MG63 (cell line): ENCODE measurements around the gene FAU. TPM values are rescaled to one million over a fixed set of nuclear protein-coding genes. Genes with fewer than 3 reads are reported as not detected.
"Not testable (repeated sequence)": the region's sequence is repeated elsewhere in the genome, so short reads cannot be mapped to it uniquely, and the experiment has no call there.

Experiments used
- DNase-seq: peaks from one replicate; pipeline ENCODE4 v3.0.0-alpha.2; 2020
- H3K27me3 ChIP-seq: fragments of 250-450 bp; sonication (Bioruptor Pico); 2 replicates; pipeline ENCODE4 v1.5.1; 2020; ENCODE audit warnings: mild to moderate bottlenecking, moderate library complexity
- H3K36me3 ChIP-seq: fragments of 250-450 bp; sonication (Bioruptor Pico); 2 replicates; pipeline ENCODE4 v1.5.1; 2020; ENCODE audit warnings: mild to moderate bottlenecking, moderate library complexity
- H3K4me3 ChIP-seq: fragments of 250-450 bp; sonication (Bioruptor Pico); 2 replicates; pipeline ENCODE4 v1.5.1; 2020; ENCODE audit warnings: mild to moderate bottlenecking, moderate library complexity
- H3K9me3 ChIP-seq: fragments of 250-450 bp; sonication (Bioruptor Pico); 2 replicates; pipeline ENCODE4 v1.5.1; 2020; ENCODE audit warnings: mild to moderate bottlenecking, moderate library complexity
- total RNA-seq: library from RNA; depleted of rRNA; stranded (reverse); fragments of >200 nt; shearing (Covaris generic); gene quantifications from 2 replicates; pipeline ENCODE4 v1.2.3, GENCODE V29; 2014; ENCODE audit warnings: low replicate concordance; rRNA removed

Gene FAU
- 283 and 364 TPM in 2 replicates for total RNA-seq

GRCh38 chr11:65121865-65122696, at the start of gene FAU, which contains the start of gene MRPL49:
FAU (minus strand) TSS chr11:65122134; CDS start chr11:65121813, 321 bp downstream.
MRPL49 (plus strand) TSS chr11:65122321; CDS start chr11:65122347, 26 bp downstream.
- DNase-seq, result peak; percentile 97
- Histone ChIP-seq H3K4me3 (peak within 1 kb of the TSS; percentile 99), H3K36me3 (peaks cover 59% of the 10 kb centered on the region), H3K9me3 (no peaks in the 10 kb centered on the region), H3K27me3 (no peaks in the 10 kb centered on the region)

- H3K27me3 ChIP-seq, result no peaks in the 10 kb centered on the region
- H3K4me3 ChIP-seq, result no peak within 1 kb of the TSS
- DNase-seq, result peak; percentile 26
- no peaks in the 10 kb centered on the region for H3K9me3 ChIP-seq
- no peaks in the 10 kb centered on the region for H3K36me3 ChIP-seq
These were observed 48.2 kb upstream of the FAU start, which contains the start of gene SPDYC for GRCh38 chr11:65170058-65170534. SPDYC (plus strand) TSS chr11:65170233; CDS start chr11:65171358, 1,125 bp downstream.

GRCh38 chr11:65169164-65169641, 47.3 kb upstream of the FAU start:
- no peak overlapping the region for H3K4me3 ChIP-seq
- no peak for DNase-seq

GRCh38 chr11:65167656-65168055, 45.7 kb upstream of the FAU start:
- H3K36me3 ChIP-seq, result no peaks in the 10 kb centered on the region
- no peak for DNase-seq

More at GRCh38 chr11:65169164-65169641, 47.3 kb upstream of the FAU start:
- H3K27me3 ChIP-seq, result no peaks in the 10 kb centered on the region
- H3K9me3 ChIP-seq, result no peaks in the 10 kb centered on the region
- no peaks in the 10 kb centered on the region for H3K36me3 ChIP-seq

GRCh38 chr11:65166893-65167292, 45.0 kb upstream of the FAU start:
- Histone ChIP-seq H3K36me3 (no peaks in the 10 kb centered on the region), H3K9me3 (no peaks in the 10 kb centered on the region), H3K4me3 (no peak overlapping the region), H3K27me3 (no peaks in the 10 kb centered on the region)
- DNase-seq, result no peak

More at GRCh38 chr11:65167656-65168055, 45.7 kb upstream of the FAU start:
- Histone ChIP-seq H3K9me3 (no peaks in the 10 kb centered on the region), H3K27me3 (no peaks in the 10 kb centered on the region), H3K4me3 (no peak overlapping the region)

- DNase-seq, result no peak
- Histone ChIP-seq H3K4me3 (0 out of 2 replicates have a peak overlapping the region, but pooled peaks have one; percentile 8), H3K9me3 (no peaks in the 10 kb centered on the region)
These were observed 43.7 kb upstream of the FAU start for GRCh38 chr11:65165410-65166317.

DNA sequence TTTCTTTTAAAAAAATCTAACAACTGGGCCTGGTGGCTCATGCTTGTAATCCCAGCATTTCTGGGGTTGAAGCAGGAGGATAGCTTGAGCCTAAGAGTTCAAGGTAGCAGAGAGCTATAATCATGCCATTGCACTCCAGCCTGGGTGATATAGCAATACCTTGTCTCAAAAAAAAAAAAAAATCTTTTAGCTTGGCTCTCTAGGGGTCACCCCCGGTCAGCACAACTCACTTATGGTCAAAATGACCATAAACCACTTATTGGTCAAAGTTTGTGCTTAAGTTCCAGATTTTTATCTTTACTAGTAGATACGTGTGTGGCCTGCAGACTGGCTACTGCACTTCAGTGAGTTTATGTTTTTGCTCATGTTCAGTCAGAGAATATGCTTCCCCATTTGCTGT, 41.8 kb upstream of the FAU start:
- Histone ChIP-seq H3K4me3 (no peak overlapping the region), H3K27me3 (no peaks in the 10 kb centered on the region), H3K36me3 (no peaks in the 10 kb centered on the region), H3K9me3 (no peaks in the 10 kb centered on the region)
- no peak for DNase-seq

More at GRCh38 chr11:65165410-65166317, 43.7 kb upstream of the FAU start:
- Histone ChIP-seq H3K36me3 (no peaks in the 10 kb centered on the region), H3K27me3 (no peaks in the 10 kb centered on the region)

DNA sequence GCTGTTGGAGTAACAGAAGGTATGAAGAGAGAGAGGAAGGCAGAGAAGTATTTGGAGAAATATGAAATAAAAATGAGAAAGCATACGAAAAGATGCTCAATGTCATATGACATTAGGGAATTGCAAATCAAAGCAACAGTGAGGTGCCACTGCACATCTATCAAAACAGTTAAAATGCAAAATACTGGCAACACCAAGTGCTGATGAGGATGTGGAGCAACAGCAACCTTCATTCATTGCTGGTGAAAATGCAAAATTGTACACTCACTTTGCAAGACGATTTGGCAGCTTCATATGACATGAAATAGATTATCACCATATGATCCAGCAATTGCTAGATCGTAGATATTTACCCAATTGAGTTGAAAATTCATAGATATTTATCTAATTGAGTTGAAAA, 38.7 kb upstream of the FAU start:
- no peak overlapping the region for H3K4me3 ChIP-seq
- no peaks in the 10 kb centered on the region for H3K27me3 ChIP-seq
- no peaks in the 10 kb centered on the region for H3K9me3 ChIP-seq
- no peaks in the 10 kb centered on the region for H3K36me3 ChIP-seq
- no peak for DNase-seq

DNA sequence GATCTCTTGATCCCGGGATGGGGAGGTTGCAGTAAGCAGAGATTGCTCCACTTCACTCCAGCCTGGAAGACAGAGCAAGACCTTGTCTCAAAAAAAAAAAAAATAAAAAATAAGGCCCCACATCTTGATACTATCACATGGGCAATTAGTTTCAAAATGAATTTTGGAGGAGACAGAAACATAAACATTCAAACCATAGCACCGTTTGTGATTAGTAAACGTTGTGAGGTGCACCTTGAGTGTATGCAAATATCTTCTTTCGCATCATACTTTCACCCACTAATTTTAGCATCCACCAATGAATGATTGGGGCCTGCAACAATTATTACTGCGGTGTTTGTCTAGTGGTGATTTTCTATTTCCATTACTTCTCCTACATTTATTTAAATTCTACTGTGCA, 37.1 kb upstream of the FAU start:
- Histone ChIP-seq H3K4me3 (no peak overlapping the region), H3K9me3 (no peaks in the 10 kb centered on the region), H3K36me3 (no peaks in the 10 kb centered on the region), H3K27me3 (no peaks in the 10 kb centered on the region)
- DNase-seq, result no peak

DNA sequence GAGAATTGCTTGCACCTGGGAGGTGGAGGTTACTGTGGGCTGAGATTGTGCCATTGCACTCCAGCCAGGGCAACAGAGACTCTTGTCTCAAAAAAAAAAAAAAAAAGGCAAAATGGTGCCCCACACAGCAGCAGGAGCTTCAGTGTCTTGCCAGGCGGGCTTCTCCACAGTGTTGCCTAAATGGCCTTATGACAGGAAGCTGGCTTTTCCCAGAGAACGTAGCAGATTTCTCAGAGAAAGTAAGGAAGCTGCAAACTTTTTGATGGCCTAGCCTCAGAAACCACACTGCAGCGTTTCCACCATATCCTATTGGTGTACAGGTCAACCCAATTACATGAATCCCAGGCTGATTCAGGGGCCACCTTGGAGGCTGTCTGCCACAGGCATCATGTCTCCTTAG, 35.4 kb upstream of the FAU start:
- no peak for DNase-seq
- Histone ChIP-seq H3K36me3 (no peaks in the 10 kb centered on the region), H3K4me3 (no peak overlapping the region), H3K9me3 (no peaks in the 10 kb centered on the region), H3K27me3 (no peaks in the 10 kb centered on the region)

- Histone ChIP-seq H3K9me3 (no peaks in the 10 kb centered on the region), H3K27me3 (no peaks in the 10 kb centered on the region), H3K4me3 (no peak overlapping the region), H3K36me3 (no peaks in the 10 kb centered on the region)
- no peak for DNase-seq
These were observed 35.0 kb upstream of the FAU start for GRCh38 chr11:65156926-65157325.

DNA sequence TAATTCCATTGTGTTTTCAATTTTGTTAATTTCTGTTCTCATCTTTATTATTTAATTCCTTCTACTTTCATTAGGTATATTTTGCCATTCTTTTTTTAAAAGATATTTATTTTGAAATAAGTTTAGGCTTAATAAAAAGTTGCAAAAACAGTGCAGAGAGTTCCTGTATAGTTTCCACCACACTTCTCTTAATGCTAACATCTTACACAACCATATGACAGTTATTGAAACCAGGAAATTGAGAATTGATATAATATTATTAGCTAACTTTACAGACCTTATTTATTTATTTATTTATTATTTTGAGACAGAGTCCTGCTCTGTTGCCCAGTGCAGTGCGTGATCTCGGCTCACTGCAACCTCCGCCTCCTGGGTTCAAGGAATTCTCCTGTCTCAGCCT, 34.3 kb upstream of the FAU start:
- DNase-seq, result no peak
- H3K36me3 ChIP-seq, result no peaks in the 10 kb centered on the region
- no peaks in the 10 kb centered on the region for H3K9me3 ChIP-seq
- no peaks in the 10 kb centered on the region for H3K27me3 ChIP-seq
- no peak overlapping the region for H3K4me3 ChIP-seq

DNA sequence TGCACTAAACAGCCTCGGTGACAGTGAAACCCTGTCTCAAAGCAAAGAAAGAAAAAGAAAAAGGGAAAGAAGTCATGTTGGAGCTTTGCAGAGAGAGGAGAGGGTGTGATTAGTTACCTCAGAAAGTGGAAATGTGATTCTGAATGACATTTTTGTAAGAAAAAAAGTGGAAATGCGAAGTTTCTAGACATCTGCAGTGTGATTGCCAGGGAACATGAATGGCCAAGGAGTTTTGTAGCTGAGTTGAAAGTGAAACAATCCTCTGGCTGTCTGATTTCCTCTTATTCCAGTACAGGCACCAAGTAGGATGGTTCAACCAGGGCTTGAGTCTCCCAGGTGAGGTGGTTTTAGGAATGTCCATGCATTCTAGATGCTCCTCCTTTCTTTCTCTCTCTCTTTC, 30.2 kb upstream of the FAU start:
- no peaks in the 10 kb centered on the region for H3K9me3 ChIP-seq
- no peaks in the 10 kb centered on the region for H3K36me3 ChIP-seq
- DNase-seq, result no peak
- H3K27me3 ChIP-seq, result no peaks in the 10 kb centered on the region
- H3K4me3 ChIP-seq, result no peak overlapping the region

- no peaks in the 10 kb centered on the region for H3K27me3 ChIP-seq
- no peaks in the 10 kb centered on the region for H3K9me3 ChIP-seq
- no peak overlapping the region for H3K4me3 ChIP-seq
- no peak for DNase-seq
- no peaks in the 10 kb centered on the region for H3K36me3 ChIP-seq
These were observed 29.5 kb upstream of the FAU start for GRCh38 chr11:65151331-65151899.

DNA sequence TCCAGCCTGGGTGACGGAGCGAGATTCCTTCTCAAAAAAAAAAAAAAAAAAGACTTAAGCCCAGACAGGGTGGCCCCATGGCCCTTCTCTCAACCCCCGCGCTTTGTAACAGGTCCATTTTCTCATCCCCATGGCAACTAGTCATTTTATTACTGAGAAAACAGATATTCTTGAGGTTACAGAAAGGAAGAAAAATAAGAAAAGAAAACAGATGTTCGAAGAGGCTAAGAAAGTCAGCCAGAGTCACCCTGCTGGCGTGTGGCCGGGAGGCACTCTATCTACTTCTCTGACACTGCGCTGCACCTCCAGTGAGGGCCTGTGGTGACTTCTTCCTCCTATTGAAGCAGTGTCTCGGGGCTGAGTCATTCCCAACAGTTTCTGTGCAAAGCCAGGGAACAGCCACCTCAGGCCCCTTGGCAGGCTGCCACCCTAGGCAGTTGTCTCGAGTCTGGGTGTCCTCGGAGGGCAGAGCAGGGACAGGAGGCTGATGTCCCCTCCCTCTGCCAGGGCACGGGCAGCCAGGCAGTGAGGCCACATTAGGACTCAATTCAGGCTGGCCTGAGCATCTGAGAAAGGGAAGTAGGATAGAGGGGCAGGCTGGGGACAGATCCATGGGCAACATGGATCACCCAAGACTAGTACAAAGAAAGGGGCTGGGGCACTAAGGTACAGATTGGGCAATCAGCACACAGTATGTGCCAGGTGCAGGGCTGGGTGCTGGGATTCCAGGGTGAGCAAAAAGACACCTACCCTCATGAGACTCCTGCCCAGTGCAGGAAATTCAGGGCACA, 28.8 kb upstream of the FAU start:
- peak; percentile 76 for DNase-seq
- Histone ChIP-seq H3K36me3 (no peaks in the 10 kb centered on the region), H3K27me3 (no peaks in the 10 kb centered on the region), H3K4me3 (no peak overlapping the region), H3K9me3 (no peaks in the 10 kb centered on the region)

GRCh38 chr11:65150131-65150508, 28.2 kb upstream of the FAU start:
- not testable (repeated sequence) for H3K27me3 ChIP-seq, H3K36me3 ChIP-seq, H3K9me3 ChIP-seq, H3K4me3 ChIP-seq, DNase-seq
